HepG2 (cell line): ENCODE results near the gene HECTD1. TPM values are rescaled to one million over a fixed set of nuclear protein-coding genes. Genes with fewer than 3 reads are reported as not detected.

Source experiments
- ARNT2 ChIP-seq: sonication (generic); formaldehyde crosslinking; IDR thresholded peaks from 2 replicates; pipeline ENCODE4 v1.8.0; 2022; ENCODE audit warnings: mild to moderate bottlenecking, low read depth, missing genetic modification reagents, moderate library complexity
- BRCA1 ChIP-seq: sonication (generic); formaldehyde crosslinking; IDR thresholded peaks from 2 replicates; pipeline ENCODE4 v1.4.0; 2020; ENCODE audit warnings: missing genetic modification reagents
- CREB1 ChIP-seq, 2 experiments: fragments of 450-650 bp in 1 of 2; IDR thresholded peaks; 2 replicates each; pipeline ENCODE4 v1.6.1; 2016 to 2017; ENCODE audit warnings: control low read depth in 1 of 2, mild to moderate bottlenecking in 1 of 2, missing compliant biosample characterization in 1 of 2, missing genetic modification characterization in 1 of 2
- EP300 ChIP-seq, 3 experiments: sonication (generic) in 1 of 3; formaldehyde crosslinking in 1 of 3; IDR thresholded peaks; 2 replicates each; pipeline versions ENCODE4 v1.5.1 to v1.6.1; 2011 to 2020; ENCODE audit warnings: low read depth in 2 of 3, low read length in 2 of 3, borderline replicate concordance in 1 of 3, improper control_type of control experiment in 1 of 3, mild to moderate bottlenecking in 1 of 3, missing genetic modification reagents in 1 of 3, moderate library complexity in 1 of 3
- HIVEP1 ChIP-seq: sonication (generic); formaldehyde crosslinking; IDR thresholded peaks from 2 replicates; pipeline ENCODE4 v1.4.0; 2020; ENCODE audit warnings: mild to moderate bottlenecking, missing genetic modification reagents
- HNRNPUL1 ChIP-seq: fragments of 200-400 bp; formaldehyde crosslinking; IDR thresholded peaks from 2 replicates; pipeline ENCODE4 v1.6.1; 2017; ENCODE audit warnings: low read depth, mild to moderate bottlenecking, low read length, moderate library complexity
- HOXA9 ChIP-seq: sonication (generic); formaldehyde crosslinking; IDR thresholded peaks from 2 replicates; pipeline ENCODE4 v1.8.1; 2022; ENCODE audit warnings: missing genetic modification reagents, mild to moderate bottlenecking, moderate library complexity, borderline replicate concordance
- MYC ChIP-seq: sonication (generic); formaldehyde crosslinking; IDR thresholded peaks from 2 replicates; pipeline ENCODE4 v1.9.0; 2021; ENCODE audit warnings: missing genetic modification reagents, borderline replicate concordance
- NAIF1 ChIP-seq: sonication (generic); formaldehyde crosslinking; IDR thresholded peaks from 2 replicates; pipeline ENCODE4 v1.5.0; 2020; ENCODE audit warnings: mild to moderate bottlenecking, missing genetic modification reagents, borderline replicate concordance
- NFYC ChIP-seq: IDR thresholded peaks from 2 replicates; pipeline ENCODE4 v1.6.1; 2016; ENCODE audit warnings: missing genetic modification reagents, missing compliant biosample characterization
- NKX3-1 ChIP-seq: sonication (generic); formaldehyde crosslinking; IDR thresholded peaks from 2 replicates; pipeline ENCODE4 v1.5.0; 2020; ENCODE audit warnings: missing genetic modification reagents
- RELA ChIP-seq: sonication (generic); formaldehyde crosslinking; IDR thresholded peaks from 2 replicates; pipeline ENCODE4 v1.4.0; 2020; ENCODE audit warnings: missing genetic modification reagents
- SCMH1 ChIP-seq: sonication (generic); formaldehyde crosslinking; IDR thresholded peaks from 2 replicates; pipeline ENCODE4 v1.9.0; 2021; ENCODE audit warnings: missing genetic modification reagents, mild to moderate bottlenecking, borderline replicate concordance
- SIX4 ChIP-seq: sonication (generic); formaldehyde crosslinking; IDR thresholded peaks from 2 replicates; pipeline ENCODE4 v1.4.0; 2020; ENCODE audit warnings: missing genetic modification reagents
- TOPORS ChIP-seq: sonication (generic); formaldehyde crosslinking; IDR thresholded peaks from 2 replicates; pipeline ENCODE4 v1.8.0; 2023; ENCODE audit warnings: mild to moderate bottlenecking, missing genetic modification reagents
- ZNF556 ChIP-seq: sonication (generic); formaldehyde crosslinking; IDR thresholded peaks from 2 replicates; pipeline ENCODE4 v1.4.0; 2020; ENCODE audit warnings: mild to moderate bottlenecking, missing genetic modification reagents, borderline replicate concordance
- polyA plus RNA-seq, 8 experiments: library from polyadenylated mRNA; depleted of rRNA in 3 of 8; stranded (reverse) in 7 of 8; unstranded in 1 of 8; fragments of >200 nt; fragmentation: Illumina TruSeq in 4 of 8; extraction: Trizol in 4 of 8; gene quantifications; 2 replicates each; pipeline versions ENCODE4 v1.2.1 to v1.2.3, GENCODE V29; 2011 to 2016; ENCODE audit warnings: low read depth in 4 of 8, missing spikeins in 1 of 8, mixed read lengths in 1 of 8; ENCODE audit not compliant: insufficient read depth in 1 of 8
- total RNA-seq, 5 experiments: library from RNA; depleted of rRNA; stranded (reverse); fragments of >200 nt; fragmentation: Illumina TruSeq; extraction: Trizol; gene quantifications; 2 replicates each; pipeline ENCODE4 v1.2.3, GENCODE V29; 2016; ENCODE audit warnings: low read depth in 1 of 5
- TF ChIP-seq, protein P1 (sequence below): sonication (generic); formaldehyde crosslinking; IDR thresholded peaks from 2 replicates; pipeline ENCODE4 v1.5.1; 2020; ENCODE audit warnings: mild to moderate bottlenecking, missing genetic modification reagents, moderate library complexity
- TF ChIP-seq, protein P2 (sequence below): sonication (generic); formaldehyde crosslinking; IDR thresholded peaks from 2 replicates; pipeline ENCODE4 v1.4.0; 2020; ENCODE audit warnings: low read depth, mild to moderate bottlenecking, missing genetic modification reagents
- TF ChIP-seq, protein P3 (sequence below): sonication (generic); formaldehyde crosslinking; conservative IDR thresholded peaks from 2 replicates; pipeline ENCODE4 v1.4.0; 2020; ENCODE audit warnings: mild to moderate bottlenecking, missing genetic modification reagents, moderate library complexity

HECTD1 gene
- total and polyA plus RNA-seq, 2 of the 13 experiments (the other 11 are each of a cell fraction or from before 2014, with no cell fraction given), result 312 to 560 TPM

GRCh38 chr14:31207755-31208545 is at the start of gene HECTD1 (continued):
- TF ChIP-seq, protein P1, sequence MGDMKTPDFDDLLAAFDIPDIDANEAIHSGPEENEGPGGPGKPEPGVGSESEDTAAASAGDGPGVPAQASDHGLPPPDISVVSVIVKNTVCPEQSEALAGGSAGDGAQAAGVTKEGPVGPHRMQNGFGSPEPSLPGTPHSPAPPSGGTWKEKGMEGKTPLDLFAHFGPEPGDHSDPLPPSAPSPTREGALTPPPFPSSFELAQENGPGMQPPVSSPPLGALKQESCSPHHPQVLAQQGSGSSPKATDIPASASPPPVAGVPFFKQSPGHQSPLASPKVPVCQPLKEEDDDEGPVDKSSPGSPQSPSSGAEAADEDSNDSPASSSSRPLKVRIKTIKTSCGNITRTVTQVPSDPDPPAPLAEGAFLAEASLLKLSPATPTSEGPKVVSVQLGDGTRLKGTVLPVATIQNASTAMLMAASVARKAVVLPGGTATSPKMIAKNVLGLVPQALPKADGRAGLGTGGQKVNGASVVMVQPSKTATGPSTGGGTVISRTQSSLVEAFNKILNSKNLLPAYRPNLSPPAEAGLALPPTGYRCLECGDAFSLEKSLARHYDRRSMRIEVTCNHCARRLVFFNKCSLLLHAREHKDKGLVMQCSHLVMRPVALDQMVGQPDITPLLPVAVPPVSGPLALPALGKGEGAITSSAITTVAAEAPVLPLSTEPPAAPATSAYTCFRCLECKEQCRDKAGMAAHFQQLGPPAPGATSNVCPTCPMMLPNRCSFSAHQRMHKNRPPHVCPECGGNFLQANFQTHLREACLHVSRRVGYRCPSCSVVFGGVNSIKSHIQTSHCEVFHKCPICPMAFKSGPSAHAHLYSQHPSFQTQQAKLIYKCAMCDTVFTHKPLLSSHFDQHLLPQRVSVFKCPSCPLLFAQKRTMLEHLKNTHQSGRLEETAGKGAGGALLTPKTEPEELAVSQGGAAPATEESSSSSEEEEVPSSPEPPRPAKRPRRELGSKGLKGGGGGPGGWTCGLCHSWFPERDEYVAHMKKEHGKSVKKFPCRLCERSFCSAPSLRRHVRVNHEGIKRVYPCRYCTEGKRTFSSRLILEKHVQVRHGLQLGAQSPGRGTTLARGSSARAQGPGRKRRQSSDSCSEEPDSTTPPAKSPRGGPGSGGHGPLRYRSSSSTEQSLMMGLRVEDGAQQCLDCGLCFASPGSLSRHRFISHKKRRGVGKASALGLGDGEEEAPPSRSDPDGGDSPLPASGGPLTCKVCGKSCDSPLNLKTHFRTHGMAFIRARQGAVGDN (CRISPR knock-in tag), result peak; percentile 100
- TF ChIP-seq, protein P2, sequence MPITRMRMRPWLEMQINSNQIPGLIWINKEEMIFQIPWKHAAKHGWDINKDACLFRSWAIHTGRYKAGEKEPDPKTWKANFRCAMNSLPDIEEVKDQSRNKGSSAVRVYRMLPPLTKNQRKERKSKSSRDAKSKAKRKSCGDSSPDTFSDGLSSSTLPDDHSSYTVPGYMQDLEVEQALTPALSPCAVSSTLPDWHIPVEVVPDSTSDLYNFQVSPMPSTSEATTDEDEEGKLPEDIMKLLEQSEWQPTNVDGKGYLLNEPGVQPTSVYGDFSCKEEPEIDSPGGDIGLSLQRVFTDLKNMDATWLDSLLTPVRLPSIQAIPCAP (CRISPR knock-in tag), result 0 out of 2 replicates have a peak, but pooled peaks have one; percentile 94
- TF ChIP-seq RELA (CRISPR knock-in tag) (peak; percentile 91), NAIF1 (CRISPR knock-in tag) (peak; percentile 97), ARNT2 (CRISPR knock-in tag) (peak; percentile 99), SCMH1 (no peak), NFYC (CRISPR knock-in tag) (peak; percentile 71), MYC (peak; percentile 98), BRCA1 (CRISPR knock-in tag) (peak; percentile 94), NKX3-1 (CRISPR knock-in tag) (peak; percentile 95), HNRNPUL1 (no peak; the same call in 1 of the 2 replicates), TOPORS (CRISPR knock-in tag) (peak; percentile 100), ZNF556 (CRISPR knock-in tag) (peak; percentile 100), HIVEP1 (peak; percentile 99), EP300 (IDR thresholded peaks at IDR 0.05; ENCODE audit: low read depth in 2 of 2, low read length in 2 of 2) (peak; percentile 52 to 68), EP300 (CRISPR knock-in tag; IDR thresholded peaks at IDR 0.05; ENCODE audit: borderline replicate concordance) (peak; percentile 85), SIX4 (CRISPR knock-in tag) (peak; percentile 86; the same call in 1 of the 2 replicates), CREB1 (IDR thresholded peaks at IDR 0.05) (peak; percentile 77), CREB1 (CRISPR knock-in tag; IDR thresholded peaks at IDR 0.05) (no peak), HOXA9 (CRISPR knock-in tag) (peak; percentile 87; the same call in 1 of the 2 replicates)
- TF ChIP-seq, protein P3, sequence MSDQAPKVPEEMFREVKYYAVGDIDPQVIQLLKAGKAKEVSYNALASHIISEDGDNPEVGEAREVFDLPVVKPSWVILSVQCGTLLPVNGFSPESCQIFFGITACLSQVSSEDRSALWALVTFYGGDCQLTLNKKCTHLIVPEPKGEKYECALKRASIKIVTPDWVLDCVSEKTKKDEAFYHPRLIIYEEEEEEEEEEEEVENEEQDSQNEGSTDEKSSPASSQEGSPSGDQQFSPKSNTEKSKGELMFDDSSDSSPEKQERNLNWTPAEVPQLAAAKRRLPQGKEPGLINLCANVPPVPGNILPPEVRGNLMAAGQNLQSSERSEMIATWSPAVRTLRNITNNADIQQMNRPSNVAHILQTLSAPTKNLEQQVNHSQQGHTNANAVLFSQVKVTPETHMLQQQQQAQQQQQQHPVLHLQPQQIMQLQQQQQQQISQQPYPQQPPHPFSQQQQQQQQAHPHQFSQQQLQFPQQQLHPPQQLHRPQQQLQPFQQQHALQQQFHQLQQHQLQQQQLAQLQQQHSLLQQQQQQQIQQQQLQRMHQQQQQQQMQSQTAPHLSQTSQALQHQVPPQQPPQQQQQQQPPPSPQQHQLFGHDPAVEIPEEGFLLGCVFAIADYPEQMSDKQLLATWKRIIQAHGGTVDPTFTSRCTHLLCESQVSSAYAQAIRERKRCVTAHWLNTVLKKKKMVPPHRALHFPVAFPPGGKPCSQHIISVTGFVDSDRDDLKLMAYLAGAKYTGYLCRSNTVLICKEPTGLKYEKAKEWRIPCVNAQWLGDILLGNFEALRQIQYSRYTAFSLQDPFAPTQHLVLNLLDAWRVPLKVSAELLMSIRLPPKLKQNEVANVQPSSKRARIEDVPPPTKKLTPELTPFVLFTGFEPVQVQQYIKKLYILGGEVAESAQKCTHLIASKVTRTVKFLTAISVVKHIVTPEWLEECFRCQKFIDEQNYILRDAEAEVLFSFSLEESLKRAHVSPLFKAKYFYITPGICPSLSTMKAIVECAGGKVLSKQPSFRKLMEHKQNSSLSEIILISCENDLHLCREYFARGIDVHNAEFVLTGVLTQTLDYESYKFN (CRISPR knock-in tag), result peak; percentile 73
